Measurements from ENCODE around the gene NCKAP5.

NCKAP5 gene

DNA sequence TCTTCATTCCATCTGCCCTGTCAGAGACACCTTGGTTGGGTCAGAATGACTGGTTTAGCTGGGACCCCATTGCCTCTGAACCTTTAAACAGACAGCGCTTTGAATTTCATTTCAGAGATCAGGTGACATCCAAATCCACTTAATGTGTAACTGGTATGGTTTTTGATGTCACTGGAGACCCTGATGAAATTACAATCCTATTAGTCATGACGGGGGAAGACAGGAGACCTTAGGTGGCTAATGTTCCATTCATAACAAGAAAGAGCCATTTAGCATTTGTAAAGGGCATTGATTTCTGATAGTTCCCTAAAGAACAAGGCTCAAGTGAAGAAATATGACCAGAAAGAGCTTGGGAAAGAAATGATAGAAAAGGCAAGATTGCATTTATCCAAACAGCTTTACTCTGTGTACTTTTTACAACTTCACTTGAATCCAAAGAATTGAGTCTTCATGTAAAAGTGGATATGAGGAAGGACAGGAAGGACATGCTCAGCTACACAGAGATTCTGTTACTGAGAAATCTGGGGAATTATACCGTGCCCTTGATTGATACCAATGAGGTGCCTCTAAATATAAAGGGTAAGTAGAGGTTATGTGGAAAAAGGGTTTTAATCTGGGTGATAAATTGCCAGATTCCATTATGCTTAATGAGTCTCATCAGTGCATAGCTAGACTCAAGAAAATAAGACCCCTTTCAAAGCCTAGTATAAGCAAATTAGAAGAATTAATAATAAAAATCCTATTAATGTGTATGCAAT lies 198.2 kb downstream of the NCKAP5 start:
- no peak for DNase-seq

DNA sequence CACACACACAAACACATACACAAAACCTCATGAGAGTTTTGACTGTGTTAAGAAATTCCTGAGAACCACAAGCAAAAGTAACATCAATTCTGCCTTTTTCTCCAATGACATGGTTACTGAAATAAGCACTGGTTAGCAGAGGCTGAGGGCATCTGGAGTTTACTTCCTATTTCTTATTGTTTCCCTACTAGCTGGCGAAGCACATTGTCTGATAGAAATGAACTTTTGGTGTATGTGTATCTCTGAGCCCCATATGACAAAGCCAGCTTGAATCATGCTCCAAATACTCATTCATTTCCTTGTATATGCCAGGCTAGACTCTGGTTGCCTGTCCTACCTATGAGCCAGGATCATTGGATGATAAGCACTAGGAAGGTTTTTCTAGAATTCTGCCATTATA lies 203.1 kb downstream of the NCKAP5 start:
- DNase-seq = no peak

DNA sequence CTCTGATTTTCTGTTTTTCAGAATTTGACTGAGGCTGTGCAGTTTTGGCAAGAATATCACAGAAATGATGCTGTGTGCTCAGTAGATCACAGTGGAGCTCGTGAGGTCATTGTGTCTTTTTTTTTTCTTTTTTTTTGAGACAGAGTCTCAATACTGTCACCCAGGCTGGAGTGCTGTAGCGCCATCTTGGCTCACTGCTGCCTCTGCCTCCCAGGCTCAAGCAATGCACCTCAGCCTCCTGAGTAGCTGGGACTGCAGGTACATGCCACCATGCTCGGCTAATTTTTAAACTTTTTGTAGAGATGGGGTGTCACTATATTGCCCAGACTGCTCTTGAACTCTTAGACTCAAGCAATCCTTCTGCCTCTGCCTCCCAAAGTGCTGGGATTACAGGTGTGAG lies 203.6 kb downstream of the NCKAP5 start:
- no peak for DNase-seq

DNA sequence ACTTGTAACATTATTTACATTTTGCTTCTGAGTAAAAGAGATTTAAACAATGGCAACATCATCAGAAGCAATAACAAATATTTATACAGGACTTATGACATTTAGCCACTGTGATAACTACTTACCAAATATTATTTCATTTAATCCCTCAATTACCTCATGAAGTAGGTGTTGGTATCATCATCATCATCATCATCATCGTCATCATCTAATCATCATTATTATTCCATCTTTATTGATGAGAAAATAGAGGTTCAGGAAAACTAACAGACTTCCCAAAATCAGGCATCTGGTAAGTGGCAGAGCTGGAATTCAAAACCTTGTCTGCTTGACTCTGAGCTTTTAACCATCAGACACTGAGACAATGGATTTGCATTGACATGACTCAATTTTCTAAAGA lies 204.4 kb downstream of the NCKAP5 start:
- DNase-seq = no peak

DNA sequence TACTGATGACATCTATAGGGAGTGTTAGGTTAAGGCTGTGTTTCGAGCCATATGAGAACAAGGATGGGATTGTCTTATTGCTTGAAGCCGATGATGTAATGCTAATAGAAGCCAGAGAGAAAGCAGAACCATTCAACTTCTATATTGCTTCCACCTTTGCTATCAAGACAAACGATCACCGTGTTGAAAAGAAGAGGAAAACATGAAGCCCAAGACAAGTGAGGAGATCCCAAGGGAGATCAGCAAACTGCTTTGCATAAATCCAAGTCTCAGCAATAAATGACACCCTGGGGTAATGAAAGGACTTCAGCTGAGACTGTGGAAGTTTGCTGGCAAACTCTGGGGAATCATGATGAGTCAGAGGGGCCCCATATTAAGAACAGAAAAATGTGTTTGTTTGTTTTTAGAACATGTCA lies 206.2 kb downstream of the NCKAP5 start:
- DNase-seq = no peak

DNA sequence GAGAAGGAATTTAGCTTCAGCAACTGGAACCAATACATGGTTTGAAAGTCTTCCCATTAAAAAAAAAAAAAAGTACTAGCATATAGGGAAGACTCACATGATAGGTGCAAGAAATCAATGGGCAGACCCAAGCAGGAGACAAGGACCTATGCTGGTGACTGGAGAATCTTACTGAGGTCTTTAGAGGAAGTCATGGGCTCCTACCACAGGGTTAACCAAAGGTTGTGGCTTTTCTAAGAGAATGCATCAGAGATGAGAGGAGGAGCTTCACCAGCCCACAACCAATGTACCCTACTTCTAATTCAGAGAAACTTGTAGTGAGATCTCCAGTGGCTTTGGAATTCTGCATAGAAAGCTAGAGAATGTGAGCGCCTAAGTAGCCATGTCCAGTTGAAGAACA lies 207.4 kb downstream of the NCKAP5 start:
- DNase-seq = no peak

DNA sequence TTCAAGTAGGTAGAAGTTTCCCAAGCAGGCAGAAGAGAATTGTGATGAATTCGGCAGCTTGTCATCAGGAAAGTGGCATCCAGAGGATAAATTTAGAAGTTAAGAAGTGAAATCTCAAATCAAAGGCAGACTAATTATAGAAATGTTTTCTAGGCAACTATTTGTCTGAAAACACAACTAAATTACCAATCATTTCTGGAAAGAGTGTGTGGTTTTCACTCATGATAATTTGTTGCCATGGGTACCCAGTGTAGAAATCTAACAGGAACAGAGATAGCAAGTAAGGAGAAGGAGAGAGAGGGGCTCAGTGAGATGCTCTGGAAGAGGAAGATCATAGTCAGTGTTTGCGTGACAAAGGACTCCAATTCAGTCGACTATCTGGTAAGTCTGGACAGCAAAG lies 208.1 kb downstream of the NCKAP5 start:
- no peak for DNase-seq

DNA sequence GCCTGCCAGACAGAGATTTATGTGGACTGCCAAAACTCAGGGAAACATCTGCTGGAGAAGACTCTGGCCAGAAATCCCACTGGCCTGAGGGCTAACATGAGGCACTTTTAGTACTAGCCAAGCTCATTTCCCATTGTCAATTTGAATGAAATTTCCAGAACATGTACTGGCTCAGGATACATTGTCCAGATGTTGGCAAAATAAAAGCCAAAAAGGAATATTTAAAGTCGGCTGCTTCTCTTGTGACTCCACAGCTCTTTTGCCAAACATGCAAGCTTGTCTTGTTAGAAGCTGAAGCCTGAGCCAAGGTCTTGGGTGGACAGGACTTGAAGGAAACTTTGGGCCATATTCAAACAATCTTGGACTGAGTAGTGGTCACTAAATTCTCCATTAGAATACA lies 215.5 kb downstream of the NCKAP5 start:
- DNase-seq = no peak

DNA sequence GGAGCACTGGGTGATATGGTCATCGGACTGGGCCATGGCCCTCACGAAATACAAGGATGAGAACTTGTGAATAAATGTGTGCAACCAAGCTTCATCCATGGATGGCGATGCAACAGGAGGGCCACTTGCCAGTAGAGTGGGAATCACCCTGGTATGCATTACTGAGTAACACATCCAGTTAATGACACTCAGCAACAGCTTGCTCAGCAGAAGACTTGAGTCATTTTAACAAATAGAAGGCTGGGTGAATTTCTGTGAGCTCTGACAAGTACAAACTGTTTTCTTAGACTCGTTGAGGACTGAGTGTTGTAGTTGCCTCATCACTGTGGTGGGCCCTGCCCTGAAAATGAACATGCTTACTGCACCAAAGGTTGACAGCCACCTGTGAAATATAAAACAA lies 221.6 kb downstream of the NCKAP5 start:
- no peak for DNase-seq

DNA sequence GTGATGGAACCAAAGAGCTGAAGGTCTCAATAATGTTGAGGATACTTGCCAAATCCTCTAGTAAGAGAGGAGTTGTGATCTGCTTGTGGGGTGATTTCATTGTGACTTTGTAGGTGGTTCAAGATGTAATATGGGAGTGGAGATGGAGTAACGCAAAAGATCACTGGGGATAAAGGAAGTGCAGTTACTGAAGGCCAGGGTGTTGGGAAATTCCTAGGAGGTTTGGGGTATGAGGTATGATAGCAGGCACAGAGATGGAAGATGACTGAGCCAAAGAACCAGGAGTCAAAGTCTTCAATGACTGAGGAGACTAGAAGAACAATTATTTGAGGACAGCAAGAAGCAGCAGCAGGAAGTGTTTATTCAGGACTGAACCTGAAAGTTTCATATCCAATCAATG lies 222.6 kb downstream of the NCKAP5 start:
- no peak for DNase-seq

DNA sequence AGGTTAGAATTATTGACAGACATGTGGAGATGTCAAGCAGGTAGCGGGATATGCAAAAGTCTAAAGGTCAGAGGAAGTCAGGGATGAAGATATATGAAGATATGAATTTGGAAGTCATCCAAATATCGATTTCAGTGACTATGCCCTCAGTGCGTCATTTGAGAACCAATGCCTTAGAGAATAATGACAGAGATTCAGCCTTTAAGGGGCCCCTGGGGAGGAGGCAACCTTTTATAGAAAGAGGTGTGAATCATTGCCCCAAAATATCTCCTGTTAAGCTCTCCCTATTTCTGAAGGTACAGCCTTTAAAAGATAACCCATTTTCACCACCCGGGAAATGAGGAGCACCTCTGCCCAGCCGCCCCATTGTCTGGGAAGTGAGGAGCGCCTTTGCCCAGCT lies 223.4 kb downstream of the NCKAP5 start:
- DNase-seq = no peak

DNA sequence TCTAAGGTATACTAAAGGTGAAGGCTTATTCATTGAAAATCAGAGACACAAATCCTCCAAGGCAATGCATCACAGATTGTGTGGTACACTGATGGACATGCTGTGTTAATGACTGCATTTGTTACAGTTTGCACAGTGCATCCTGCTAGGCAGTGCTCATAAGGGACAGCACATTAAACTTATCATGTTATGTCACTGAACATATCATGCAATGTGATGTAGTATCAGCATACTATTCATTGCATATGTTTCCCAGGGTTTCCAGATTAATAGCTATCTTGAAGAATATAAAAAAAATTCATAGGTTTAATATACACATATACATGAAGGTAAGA lies 225.3 kb downstream of the NCKAP5 start:
- DNase-seq = no peak

DNA sequence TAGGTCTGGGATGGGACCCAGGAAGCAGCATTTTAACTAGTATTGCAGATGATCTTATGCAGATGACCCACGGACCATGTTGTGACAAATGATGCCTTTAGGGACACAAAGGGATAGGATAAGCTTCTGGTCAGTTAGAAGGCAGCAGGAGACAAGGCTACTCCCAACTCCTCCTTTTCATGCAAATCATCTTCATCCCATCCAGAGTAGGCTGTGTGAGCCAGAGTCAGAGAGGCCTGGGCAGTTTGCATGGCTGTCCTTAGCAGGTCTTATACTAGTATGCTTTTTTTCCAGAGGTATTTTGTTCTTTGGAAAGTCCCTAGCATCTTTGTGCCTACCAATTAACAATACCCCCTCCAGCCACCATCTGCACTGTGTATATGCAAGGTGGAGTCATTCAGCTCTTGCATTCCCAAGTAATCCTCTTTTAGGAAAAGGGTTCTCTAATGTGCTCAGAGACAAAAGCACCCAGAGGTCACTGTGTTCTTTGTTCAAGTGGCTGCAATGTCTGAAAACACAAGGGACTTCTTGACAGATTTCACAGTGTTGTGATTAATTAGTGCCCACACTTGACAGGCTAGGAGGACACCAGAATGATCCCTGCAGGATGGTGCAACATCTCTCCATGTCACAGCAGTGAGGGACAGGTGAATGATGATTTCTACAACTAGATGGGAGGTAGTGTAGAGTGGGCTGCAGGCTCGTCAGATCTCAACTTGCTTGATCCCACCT lies 225.8 kb downstream of the NCKAP5 start:
- no peak for DNase-seq

DNA sequence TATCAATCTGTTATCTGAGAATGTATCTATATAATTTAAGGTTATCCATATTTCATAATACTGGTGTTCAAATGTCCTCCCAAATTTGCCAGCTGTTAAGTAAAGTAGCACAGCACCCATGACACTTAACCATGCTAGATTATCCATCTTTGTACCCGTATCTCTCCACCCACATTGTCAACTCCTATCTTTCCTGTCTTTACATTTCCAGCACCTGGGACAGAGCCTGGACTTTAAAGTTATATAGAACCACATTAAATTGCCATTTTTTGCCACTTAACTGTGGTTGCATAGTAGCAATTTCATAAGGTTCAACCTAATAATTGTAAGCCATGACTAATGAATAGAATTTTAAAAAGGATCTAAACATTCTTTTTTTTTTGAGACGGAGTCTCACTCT lies 226.7 kb downstream of the NCKAP5 start:
- DNase-seq = no peak

DNA sequence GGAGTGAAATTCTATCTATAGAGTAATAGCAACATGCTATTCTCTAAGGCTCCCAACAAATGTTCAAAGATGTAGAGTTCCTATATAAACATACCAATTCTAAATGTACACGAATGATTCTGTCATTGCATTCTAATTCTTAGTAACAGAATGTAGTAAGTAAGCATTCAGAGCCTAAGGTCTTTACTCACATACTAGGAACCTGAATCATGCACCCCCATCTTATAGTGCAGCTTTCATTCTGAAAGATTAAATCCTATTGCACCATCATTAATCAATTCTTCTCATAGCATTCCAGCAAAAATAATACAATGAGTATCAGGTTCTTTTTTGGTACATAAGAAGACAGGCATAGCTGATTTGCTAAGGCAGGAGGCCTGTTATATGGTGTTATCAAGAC lies 230.0 kb downstream of the NCKAP5 start:
- no peak for DNase-seq

DNA sequence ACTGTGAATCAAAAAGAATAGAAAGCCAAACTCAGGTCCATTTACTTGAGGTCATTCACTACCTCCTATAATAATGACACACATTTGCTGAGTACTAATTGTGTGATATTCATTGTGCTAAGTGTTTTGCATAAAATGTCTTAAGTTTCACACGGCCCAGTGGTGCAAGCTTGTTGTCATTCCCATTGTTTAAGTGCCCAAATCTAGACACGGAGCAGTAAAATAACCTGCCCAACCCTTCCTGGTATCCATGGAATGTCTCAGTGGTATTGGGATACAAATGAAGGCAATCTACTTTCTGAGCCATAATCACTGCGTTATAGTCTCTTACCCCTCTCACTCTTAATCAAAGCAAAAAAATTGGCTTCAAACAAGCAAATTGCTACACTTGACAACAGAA lies 233.3 kb downstream of the NCKAP5 start:
- no peak for DNase-seq

DNA sequence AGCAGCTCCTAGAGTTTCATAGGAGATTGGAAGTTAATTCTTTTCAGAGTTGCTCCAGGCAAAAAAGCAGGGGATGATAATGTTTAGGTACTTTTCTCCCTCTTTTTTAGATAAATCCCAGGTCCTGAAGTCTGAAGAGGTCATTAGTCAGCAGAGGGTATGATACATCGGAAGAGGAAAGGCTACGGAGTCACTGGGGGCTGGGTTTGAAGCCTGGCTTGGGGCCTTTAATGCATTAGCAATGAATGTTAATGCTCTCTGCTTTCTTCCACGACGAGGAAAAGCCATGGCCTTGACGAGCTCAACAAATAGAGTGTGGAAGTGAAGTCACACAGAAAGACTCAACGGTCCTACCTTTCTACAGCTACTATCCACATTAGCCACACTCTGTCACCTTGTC lies 235.1 kb downstream of the NCKAP5 start:
- DNase-seq = no peak

DNA sequence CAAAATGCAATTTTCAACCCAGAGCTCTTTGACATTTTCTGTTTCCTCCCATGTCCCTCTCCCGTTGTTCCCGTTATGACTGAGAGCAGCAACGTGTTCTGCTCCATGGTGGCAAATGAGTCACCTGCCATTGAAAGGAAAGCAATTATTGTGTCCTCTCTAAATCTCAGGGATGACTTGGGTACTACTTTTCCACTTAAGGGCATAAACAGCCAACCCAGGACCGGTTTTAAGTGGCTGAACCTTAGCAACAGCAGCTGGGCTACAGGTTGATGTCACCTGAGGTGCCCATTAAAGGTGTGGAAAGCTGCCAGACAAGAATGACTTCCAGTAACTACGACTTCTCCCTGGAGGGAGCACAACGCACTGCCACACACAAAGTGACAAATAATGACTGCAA lies 236.8 kb downstream of the NCKAP5 start:
- no peak for DNase-seq

DNA sequence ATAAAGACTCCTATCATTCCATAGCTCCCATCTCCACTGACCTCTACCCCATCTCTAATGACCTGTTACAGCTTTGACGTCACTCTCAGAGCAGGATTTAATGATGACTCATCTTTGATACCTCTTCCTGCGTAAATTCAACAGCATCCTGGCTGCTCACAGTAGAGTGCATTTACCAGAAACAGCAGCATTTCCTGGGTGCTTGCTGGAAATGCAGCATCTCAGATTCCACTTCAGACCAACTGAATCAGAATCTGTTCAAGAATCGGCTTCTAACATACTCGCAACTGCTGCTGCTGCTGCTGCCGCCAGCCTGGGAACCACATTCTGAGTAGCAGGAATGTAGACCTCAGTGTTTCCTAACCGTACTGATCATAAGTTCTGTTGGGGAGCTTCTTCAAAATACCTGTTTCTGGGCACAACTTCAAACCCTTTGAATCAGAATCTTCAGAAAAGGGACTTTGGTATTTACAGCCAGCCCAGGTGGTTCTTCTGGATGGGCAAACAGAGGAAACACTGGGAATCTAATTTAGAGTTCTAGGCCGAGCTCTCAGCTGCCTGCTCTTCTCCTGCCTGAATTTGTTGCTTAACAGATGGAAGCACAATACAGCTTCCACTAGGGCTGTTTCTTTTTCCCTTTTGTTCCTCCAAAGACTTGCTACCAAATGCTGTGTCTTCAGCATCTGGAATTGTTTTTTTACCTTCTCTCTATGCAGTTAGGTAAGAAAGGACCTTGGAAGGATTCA lies 241.4 kb downstream of the NCKAP5 start:
- no peak for DNase-seq

DNA sequence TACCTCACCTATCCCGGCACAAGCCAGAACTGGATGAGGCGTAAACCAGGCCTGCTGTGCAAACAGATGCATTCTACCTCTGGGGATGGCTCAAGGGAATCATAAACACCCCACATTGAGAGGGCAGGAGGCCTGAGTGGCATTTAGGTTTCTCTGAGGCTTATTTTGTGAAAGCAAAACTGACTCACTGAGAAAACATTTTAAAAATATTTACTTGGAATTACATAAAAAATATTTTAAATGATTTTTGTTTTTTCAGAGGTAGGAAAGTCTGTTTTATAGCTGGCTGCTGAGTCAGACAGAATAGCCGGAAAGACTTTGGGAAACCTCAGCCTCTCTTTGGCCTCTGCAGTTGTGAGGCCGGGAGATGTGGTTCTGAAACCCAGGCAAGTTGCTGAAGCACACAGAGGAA lies 244.1 kb downstream of the NCKAP5 start:
- DNase-seq = no peak

DNA sequence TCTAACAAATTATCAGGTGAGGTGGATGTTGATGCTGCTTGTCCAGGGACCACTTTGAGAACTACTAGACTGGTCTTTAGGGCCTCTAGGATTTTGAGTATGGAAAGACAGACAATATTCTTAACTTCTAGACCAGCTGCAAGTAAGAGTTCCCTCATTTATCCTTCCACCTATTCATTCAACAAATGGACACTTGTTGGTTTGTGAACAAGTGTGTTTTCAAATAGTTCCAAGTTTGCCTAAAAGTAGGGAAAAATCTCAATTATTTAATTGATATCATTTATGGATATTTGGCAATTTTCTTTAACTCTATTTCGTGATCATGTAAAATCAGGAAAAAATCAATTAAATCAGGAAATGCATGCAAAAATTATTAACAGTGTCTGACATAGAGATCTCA lies 245.4 kb downstream of the NCKAP5 start:
- DNase-seq = no peak

DNA sequence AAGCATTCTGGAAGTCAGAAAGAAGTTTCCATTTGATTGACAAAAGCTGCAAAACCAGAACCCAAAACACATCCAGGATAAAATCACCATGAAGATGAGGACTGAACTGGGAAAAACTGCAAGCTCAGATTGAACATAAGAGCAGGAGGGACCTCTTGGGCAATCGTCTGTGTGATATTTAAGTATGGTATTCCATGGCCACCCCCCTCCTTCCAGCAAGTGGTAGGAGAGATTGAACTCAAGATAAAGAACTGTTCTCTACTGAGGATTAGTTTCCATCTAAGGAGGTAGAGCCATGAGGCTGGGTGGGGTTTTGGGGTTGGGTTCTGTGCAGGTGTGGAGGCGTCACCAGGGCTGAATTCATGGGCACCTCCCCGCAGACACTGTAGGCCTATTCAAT lies 251.1 kb downstream of the NCKAP5 start:
- no peak for DNase-seq

DNA sequence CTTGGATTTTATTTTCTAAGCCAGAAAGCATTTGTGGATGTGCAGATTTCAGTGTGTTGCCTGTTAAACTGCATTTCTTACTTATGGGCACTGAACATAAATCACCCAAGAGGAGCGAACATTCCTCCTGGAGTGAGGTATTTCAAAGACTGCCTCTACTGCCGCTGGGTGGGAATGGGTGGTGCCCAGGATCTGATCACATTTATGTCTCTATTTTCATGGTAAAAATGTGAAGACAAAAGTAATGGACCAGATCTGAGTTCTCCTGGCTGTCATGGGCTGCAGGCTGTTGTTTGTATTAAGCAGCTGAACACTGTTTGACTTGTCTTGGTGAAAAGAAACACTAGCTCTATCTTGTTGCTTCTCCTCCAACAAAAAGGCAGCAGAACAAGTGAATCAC lies 251.7 kb downstream of the NCKAP5 start:
- no peak for DNase-seq

DNA sequence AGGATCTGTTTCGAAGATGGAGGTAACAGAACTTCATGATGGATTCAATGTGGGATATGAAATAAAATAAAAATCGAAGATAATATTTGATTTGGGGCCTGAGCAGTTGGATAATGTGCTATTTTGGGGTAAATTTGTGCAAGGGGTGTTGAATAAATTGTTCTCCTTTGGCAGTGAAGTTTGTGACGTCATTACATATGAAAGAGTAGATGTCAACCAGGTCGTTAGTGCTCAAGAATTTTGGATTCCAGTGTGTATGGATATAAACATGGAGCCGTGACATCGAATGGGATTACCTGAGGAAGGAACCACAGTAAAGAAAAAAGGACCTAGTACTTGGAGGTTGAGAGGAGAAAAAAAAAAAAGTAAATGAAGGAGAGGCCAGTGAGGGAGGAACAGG lies 253.0 kb downstream of the NCKAP5 start:
- DNase-seq = no peak

Measured in NCI-H1048 (cell line).